NK-92 (cell line): Measurements from ENCODE around the gene GDF2.

Experiments used
- DNase-seq: peaks from one replicate; lab custom pipeline; 2025; ENCODE audit not compliant: unreplicated experiment; lab: John Stamatoyannopoulos, UW

Gene GDF2

DNA sequence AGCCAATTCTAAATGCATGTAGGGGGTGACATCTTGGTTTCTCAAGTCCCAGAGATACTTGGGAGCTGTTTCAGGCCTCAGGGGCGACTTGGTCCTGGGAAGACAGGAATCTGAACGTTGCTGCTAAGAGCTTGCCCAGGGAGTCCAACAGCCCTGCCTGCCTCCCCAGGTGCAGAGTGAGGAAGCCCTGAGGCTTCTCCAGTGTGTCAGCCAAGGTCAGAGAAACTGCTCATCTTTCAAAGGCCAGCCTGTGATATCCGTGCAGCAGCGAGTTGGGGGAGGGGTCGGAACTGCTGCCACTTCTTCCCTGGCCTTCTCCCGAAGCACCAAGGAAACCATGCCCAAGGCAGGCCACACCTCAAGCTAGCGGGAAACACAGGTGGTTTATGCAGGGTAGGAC, 9.7 kb downstream of the GDF2 start:
- DNase-seq: no peak

GRCh38 chr10:47332371-47332770, 10.1 kb downstream of the GDF2 start:
- no peak for DNase-seq

GRCh38 chr10:47332946-47333345, 10.7 kb downstream of the GDF2 start:
- DNase-seq: no peak

DNA sequence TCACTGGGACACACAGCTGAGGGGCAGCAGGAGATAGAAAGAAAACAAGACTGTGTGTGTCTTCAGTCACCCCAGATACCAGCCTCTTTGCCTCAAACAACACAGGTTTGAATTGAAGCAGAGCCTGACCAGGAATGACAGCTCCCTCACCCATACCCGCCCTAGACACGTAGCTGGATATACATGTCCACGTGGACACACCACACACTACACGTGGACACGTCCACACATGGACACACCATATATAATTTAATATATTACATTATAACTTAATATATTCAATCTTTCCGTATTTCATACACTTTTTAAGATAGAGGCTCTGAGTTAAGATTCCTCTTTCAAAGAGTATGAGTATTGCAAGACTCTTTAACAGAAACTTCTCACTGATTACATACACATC, 11.3 kb downstream of the GDF2 start:
- no peak for DNase-seq

GRCh38 chr10:47334466-47335295, 12.4 kb downstream of the GDF2 start:
- DNase-seq: no peak

- DNase-seq: no peak
These were observed 13.7 kb downstream of the GDF2 start for GRCh38 chr10:47335906-47336305.

GRCh38 chr10:47336387-47337134, 14.3 kb downstream of the GDF2 start:
- DNase-seq: no peak

- no peak for DNase-seq
These were observed 15.1 kb downstream of the GDF2 start for GRCh38 chr10:47337310-47337709.

GRCh38 chr10:47339186-47339735, 17.0 kb downstream of the GDF2 start:
- DNase-seq: no peak

GRCh38 chr10:47339759-47340607, 17.7 kb downstream of the GDF2 start:
- no peak for DNase-seq

- no peak for DNase-seq
These were observed 18.4 kb downstream of the GDF2 start for GRCh38 chr10:47340608-47341170.

GRCh38 chr10:47344996-47345870, 23.0 kb downstream of the GDF2 start:
- no peak for DNase-seq

GRCh38 chr10:47346581-47347302, 24.5 kb downstream of the GDF2 start:
- DNase-seq: no peak

DNA sequence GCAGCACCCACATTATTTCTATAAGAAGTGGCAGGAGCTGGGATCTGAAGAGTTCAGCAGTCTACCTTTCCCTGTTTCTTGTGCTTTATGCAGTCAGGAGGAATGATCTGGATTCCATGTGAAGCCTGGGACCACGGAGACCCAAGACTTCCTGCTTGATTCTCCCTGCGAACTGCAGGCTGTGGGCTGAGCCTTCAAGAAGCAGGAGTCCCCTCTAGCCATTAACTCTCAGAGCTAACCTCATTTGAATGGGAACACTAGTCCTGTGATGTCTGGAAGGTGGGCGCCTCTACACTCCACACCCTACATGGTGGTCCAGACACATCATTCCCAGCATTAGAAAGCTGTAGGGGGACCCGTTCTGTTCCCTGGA, 25.0 kb downstream of the GDF2 start:
- no peak for DNase-seq

- DNase-seq: no peak
These were observed 25.9 kb downstream of the GDF2 start, which contains the start of gene RBP3 for GRCh38 chr10:47348138-47348651. Gene RBP3, plus strand, starts transcription at chr10:47348363. Its CDS starts 122 bp downstream, at chr10:47348485.

- no peak for DNase-seq
These were observed 26.6 kb downstream of the GDF2 start for GRCh38 chr10:47348661-47349470.

DNA sequence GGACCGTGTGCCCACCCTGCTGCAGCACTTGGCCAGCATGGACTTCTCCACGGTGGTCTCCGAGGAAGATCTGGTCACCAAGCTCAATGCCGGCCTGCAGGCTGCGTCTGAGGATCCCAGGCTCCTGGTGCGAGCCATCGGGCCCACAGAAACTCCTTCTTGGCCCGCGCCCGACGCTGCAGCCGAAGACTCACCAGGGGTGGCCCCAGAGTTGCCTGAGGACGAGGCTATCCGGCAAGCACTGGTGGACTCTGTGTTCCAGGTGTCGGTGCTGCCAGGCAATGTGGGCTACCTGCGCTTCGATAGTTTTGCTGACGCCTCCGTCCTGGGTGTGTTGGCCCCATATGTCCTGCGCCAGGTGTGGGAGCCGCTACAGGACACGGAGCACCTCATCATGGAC, 27.3 kb downstream of the GDF2 start:
- no peak for DNase-seq

- DNase-seq: no peak
These were observed 27.7 kb downstream of the GDF2 start for GRCh38 chr10:47349941-47350371.
